ENCODE data around the gene FES. TPM values are rescaled to one million over a fixed set of nuclear protein-coding genes. Genes with fewer than 3 reads are reported as not detected.
"Not testable (repeated sequence)": the region's sequence is repeated elsewhere in the genome, so short reads cannot be mapped to it uniquely, and the experiment has no call there.

FES gene
- polyA plus RNA-seq, 4 donors = 12.7 to 20.6 (median 16.1) TPM

DNA sequence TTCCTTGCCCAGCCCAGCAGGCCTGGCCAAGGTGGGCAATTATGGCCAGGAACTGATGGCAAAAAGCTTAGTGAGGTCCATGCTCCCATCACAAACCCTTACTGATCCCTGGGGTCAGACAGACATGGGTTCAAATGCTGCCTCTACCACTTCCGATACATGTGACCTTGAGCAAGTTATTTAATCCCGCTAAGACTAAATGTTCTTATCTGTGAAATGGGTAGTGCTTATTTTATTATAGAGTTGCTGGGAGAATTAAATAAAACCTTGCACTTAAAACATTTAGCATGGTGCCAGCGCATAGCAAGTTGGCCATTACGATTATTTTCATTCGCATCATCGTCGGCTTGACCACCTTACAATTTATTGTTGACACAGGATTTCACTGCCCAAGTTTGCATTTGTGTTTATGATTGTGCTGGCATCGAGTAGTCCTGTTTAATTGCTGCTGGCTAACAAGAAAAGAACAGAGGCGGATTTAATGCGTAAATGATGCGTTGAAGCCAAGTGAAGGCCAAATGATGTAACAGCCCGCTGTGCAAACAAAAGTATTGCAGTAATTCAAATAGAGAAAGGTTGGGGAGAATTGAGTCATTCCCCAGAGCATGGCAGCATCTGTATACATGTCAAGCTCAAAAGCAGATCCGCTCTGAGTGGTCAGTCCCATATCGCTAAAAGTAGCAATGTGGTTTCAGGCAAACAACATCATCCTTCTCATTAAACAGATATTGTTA is 23.2 kb upstream of the FES start:
- DNase-seq (ENCODE audit: low read depth in 4 of 4, low spot score in 2 of 4) = no peak

DNA sequence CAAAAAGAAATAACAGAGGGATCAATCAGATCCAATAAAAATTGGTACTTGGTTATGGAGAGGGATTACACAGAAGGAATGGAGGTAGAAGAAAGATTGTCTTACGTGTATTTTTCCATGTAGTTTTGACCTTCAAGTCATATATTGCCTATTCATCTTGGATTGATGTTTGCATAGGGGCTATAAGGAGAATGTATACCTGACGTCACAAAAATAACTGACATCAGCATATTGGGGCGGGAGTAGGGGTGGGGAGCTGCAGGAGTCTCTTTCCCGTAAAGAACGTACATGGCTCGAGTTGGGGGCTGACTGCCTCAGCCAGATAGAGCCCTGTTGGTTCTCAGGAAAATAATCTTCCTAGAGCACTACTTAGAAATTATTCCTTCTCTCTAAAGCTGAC is 21.8 kb upstream of the FES start:
- DNase-seq (ENCODE audit: low read depth in 4 of 4, low spot score in 2 of 4) = no peak

DNA sequence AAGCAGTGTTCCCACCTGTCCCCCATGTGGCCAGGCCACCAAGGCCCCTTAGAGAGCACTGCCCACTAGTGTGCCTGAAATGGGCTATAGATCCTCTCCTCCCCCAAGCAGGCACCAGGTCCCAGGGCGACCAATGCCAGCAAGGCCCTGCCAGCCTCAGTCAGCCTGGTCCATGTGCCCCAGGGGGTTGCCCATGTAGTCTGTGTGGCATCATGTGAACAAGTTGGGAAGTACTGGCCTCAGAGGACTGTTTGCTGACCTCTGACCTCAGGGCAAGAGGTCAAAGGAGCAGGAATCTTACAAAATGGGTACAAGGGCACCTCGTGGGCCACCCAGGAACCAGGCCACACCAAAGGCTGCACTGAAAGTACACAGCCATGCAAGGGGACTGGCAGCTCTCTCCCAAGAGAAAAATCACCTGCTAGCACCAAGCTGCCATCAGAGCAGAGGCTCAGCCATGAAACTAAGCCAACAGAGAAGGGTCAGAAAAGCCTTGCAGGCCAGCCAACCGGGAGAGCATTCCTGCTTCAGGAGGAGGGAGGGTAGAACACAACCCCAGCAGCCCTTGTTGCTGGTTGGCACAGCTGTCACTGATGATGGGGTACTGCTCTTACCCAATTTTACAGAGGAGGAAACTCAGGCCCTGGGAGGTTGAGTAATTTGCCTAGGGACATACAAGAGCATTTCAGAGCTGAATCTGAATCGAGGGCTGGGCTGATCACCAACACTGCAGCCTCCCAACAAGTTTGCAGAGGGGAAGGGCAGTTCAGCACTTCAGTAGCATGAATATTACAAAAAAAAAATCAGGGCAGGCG is 21.1 kb upstream of the FES start:
- DNase-seq (ENCODE audit: low read depth in 4 of 4, low spot score in 2 of 4) = no peak

DNA sequence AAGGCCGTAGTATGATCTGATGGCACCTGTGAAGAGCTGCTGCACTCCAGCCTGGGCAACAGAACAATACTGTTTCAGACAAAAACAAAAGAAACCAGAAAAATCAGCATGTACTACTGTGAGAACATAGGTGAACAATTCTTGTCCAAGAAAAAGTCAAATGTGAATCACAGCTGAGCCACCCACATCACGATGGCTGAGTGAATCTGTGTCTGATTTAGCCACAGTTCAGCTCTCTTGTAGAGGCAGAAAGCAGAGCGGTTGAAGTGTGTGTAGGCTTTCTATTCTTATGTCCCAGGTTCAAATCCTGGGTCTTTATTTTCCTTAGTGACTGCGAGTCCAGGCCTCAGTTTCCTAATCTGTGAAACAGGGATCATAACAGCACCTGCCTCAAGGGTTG is 20.3 kb upstream of the FES start:
- no peak for DNase-seq (ENCODE audit: low read depth in 4 of 4, low spot score in 2 of 4)

DNA sequence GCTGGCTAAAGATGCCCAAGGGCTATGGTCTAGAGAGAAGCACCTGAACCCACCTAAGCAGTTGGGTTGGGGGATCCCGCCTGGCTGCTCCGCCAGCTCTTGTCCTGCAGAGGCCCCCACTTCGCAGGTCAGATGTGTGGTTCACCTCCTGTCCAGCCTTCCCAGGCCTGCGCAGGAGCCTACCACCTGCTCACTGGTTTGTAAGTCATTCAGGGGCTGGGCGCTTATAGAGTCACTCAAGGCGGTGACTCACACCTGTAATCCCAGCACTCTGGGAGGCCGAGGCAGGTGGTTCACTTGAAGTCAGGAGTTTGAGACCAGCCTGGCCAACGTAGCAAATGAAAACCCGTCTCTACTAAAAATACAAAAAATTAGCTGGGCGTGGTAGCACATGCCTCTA is 19.8 kb upstream of the FES start:
- no peak for DNase-seq (ENCODE audit: low read depth in 4 of 4, low spot score in 2 of 4)

DNA sequence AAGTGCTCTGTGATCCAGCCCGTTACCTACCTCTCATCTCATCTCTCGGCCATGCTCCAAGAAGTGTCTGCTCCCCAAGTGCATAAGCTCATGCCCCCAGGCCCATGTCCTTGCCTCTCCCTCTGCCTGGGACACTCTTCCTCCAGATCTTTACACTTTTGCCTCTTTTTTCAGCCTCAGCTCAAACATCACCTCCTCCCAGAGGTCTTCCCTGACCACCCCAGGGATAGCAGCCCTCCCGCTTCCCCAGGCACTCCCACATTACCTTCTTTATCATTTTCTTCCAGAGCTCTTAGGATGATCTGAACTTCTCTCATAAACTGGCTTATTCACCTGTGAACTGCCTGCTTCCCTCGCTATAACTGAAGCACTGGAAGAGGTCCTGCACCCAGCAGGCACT is 18.6 kb upstream of the FES start:
- no peak for DNase-seq (ENCODE audit: low read depth in 4 of 4, low spot score in 2 of 4)

DNA sequence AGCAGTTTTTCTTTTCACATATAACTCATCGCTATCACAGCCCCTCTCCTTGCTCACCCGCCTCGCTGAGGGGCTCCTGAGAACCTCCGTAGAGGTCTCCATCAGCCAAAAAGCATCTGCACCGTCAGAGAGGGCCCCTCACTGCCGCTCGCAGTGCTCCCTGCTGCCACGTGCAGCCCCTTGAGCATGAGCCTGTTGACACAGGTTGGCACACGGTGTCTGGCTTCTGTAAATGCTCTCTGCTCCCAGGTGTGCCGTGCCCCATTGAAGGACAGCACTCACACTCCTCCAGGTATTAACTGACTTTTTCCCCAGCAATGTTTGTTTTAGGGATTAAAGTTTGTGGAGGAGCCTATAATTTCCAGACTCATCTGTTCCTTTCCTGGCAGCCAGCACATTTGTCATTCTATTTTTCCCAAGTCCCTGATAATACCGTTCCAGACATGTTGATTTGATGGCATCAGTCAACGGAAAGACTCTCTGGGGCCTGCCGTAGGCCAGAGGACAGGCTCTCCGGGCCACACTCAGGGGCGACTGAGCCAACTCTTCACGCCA is 18.1 kb upstream of the FES start:
- DNase-seq (ENCODE audit: low read depth in 4 of 4, low spot score in 2 of 4) = no peak

DNA sequence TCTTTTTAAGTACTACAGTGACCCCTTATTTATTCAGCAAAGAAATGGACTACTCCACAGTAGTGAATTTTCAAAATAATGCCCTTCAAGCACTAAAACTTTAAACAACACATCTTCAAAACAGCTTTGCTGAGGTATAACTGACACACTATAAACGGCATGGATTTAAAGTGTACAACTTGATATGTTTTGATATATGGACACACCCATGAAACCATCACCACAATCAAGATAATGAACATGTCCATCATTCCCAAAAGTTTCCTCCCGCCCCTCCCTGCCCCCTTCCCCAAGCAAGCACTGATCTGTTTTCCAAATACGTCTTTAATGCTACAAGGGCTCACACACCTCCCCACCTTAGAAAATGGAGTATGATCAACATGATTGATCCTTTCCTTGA is 17.5 kb upstream of the FES start:
- no peak for DNase-seq (ENCODE audit: low read depth in 4 of 4, low spot score in 2 of 4)

DNA sequence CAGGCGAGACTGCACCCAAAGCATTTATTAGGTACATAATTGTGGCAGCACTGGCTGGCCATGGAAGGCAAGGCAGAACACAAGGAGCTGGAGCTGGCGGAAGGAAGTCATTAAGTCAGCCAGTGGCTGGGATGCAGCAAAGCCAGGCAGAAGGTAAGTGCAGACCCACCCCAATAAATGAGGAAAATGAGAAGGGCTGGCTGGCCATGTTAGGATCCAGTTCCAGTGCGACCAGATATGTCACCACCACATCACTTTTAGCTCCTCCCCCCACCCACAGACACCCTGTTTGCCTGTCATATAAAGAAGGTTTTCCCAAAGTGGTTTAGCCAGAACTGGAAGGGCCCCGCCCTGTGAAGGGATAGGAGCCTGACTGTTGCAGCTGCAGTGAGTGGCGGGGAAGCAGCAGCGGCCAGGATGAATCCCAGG is 16.0 kb upstream of the FES start, which contains the start of gene FURIN:
Gene FURIN (plus strand): TSS at position 328 of the 429 bp plus-strand sequence. CDS start 7,153 bp downstream, outside the sequence.
- no peak for DNase-seq (ENCODE audit: low read depth in 4 of 4, low spot score in 2 of 4)

DNA sequence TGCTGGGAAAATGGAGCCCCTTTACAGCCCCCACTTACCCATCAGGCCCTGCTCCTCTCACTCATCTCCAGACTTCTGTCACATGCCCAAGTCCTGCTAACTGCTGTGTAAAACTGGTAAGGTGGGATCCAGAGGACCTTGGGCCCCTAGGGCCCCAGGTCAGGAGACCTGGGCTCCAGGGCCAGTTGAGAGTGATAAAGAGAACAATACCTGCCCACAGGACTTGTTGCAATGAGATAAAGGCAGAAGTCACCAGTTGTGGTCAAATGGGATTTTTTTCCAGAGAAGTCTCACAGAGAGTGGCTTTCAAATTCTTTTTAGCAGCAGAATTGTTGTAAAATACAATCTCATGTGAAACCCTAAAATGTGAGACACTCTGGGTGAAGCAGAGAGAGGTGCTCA is 15.2 kb upstream of the FES start:
- DNase-seq (ENCODE audit: low read depth in 4 of 4, low spot score in 2 of 4) = no peak

DNA sequence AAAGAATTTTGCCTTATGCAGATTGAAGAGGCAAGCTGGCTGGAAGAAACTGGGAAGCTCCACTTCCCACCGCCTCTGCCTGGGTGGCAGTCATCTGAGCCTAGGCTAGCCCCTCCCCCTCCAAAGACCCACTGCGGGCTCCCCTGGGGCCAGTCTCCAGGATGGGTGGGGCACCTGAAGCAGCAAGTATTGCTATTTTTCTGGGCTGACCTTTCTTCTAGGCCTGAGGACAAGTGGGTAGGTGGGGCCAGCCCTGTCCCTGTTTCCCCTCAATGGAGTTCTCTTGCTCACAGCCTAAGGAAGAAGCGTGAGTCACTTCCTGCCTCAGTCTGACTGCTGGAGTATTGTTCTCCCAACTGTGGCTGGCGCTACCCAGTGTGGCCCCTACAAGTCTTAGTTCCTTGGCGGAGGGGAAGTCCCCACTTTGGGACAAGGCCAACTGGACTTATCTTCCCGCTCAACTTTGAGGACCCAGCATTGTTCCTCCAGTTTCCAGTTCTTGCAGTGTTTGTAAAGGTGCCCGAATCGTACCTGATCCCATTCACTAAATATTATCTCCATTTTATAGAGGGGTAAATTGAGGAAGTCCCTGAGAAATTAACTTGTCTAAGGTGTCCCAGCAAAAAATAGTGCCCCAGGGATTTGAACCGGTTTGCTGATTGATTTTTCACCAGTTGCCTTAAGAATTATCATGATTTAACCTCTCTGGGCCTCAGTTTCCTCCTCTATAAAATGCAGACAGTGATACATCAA is 14.5 kb upstream of the FES start:
- no peak for DNase-seq (ENCODE audit: low read depth in 4 of 4, low spot score in 2 of 4)

DNA sequence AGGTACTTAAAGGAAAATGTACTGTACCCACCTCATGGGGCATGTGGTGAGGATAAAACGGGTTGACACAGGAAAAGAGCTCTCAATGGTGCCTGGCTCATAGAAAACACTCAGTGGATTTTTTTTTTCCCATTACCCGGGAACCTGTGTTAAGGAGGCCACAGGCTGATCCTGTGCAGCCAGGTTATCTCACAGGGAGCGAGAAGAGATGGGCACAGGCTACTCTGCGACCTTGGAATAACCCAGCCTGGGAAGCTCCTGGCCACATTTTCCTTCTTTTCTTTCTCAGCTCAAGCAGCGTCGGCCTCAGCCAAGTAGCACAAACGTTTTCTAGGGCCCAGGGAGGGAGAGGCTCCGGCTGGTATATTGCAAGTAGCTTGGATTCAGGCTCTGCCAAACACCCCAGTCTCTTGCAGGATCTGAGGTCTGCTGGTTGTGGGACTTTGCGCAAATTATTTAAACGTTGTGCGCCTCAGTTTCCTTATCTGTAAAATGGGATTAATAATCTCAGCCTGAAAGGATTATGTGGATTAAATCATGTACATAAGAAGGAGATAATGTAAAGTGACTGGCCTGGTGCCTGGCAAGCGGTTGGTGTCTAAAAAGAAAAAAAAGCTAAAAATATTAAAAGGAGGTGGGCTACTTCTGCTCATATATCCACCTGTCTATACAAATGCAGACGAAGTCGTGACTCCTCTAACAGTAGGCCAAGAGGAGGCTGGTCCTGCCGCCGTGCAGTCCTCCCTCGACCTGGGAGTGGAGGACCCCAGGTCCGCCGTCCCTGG is 13.8 kb upstream of the FES start:
- DNase-seq (ENCODE audit: low read depth in 4 of 4, low spot score in 2 of 4) = no peak

DNA sequence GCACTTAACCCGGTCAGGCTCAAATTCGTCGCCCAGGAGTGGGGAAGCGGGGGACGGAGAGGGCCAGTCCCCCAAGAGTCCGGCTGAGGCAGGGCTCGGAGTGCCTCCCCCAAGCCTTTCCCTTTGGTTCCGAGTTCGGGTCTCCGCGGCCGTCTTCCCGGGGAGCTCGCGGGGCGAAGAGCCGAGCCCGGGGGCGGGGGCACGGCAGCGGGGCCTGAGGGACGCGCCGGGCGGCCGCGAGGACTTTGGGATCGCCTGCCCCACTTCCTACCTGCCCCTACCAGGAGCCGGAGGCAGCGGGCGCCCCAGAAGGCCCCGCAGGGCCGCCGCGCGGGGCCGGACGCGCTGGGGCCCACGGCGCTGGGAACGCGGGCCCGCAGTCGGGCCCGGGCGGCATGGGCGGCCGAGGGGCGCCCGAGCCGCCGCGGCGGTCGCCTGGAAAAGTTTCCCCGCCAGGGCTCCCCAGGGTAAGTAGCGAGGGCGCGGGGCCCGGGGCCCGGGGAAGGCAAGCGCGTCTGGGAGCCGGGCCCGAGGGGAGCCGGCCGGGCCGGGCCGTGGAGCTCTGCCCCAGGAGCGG is 13.1 kb upstream of the FES start:
- DNase-seq (ENCODE audit: low read depth in 4 of 4, low spot score in 2 of 4) = no peak

DNA sequence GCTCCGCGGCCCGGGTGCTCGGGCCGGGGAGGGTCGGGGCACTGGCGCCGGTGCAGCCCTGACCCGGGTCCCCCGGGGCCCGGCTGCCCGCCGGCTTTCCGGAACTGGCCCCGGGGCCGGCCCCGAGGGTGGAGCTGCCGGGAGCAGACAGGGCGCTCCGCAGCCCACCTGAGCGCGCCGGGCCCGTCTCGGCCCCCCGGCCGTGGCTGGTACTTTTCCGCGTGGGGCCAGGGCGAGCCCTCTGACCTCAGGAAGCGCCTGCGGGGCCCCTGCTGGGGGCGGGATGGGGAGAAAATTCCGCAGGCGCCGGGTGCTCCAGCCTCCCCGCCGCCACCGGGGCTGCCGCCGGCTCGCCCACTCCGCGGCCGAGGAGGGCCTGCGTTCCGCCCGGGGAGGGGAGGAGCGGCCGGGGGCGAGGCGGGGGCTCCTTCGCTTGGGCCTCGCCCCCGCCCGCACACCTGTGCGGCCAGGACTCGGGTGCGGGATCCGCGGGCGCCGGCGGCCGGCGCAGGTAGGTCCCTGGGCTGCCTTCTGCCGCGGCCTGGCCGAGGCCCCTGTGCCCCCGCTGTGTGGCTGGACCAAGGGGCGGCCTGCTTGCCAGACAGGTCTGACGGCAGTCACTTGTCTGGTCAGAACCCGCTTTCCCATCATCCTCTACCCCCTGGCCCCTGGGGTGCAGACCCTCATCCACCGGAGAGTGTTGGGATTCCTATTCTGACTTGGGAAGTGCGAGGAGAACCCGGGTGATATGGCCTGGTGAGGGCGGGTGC is 12.4 kb upstream of the FES start:
- DNase-seq (ENCODE audit: low read depth in 4 of 4, low spot score in 2 of 4) = no peak

DNA sequence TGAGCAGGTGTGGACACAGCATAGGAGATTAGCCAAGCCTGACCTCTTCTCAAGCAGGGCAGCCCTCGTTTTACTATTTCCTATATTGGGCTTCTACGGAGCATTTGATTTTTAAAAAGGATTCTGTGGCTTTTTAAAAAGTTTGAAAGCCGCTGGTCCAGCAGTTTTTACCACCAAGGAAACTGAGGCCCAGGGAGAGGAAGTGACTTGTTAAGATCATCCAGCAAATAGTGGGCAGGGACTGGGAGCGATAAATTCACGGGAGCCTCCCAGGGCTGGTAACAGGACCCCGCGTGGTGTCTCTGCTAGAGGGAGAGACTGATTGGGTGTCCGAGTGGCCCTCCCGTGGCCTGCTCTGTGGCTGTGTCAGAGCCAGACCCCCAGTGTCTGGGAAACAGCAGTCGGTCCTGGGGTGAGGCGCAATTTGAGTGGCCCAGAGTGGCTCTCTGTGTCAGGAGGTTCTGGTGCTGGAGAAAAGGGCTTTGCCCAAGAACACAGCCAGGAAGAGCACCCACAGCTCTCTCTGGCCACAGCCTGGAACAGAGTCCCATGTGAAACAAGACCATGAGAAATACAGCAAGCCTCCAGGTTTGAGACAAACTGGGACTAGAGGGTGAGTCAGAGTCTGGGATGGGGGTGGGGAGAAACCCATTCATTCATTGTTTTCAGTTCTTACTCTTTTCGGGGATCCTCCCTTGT is 11.7 kb upstream of the FES start:
- DNase-seq (ENCODE audit: low read depth in 4 of 4, low spot score in 2 of 4) = no peak

DNA sequence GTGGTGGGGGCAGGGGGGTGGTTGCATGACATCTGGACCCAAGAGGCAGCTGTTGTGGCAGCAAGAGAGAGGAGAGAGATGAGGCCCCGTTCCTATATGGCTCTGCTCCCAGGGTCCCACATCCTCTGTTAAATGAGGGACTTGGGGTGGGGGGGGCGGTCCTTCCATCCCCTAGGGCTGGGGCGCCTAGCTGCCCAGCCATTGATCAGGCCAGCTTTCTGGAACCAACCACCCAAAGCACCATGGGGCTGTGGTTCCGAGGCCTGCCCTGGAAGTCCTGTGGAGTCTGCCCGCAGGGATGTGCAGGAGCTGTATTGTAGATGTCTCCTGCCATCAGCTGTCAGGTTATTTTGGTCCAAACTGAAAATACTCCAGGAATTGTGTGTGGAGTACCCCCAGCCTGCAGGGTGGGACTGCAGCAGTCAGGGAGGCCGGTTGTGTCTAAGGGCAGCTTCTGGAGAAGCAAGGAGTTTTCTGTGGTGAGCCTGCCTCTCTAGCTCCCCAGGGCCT is 10.8 kb upstream of the FES start:
- no peak for DNase-seq (ENCODE audit: low read depth in 4 of 4, low spot score in 2 of 4)

DNA sequence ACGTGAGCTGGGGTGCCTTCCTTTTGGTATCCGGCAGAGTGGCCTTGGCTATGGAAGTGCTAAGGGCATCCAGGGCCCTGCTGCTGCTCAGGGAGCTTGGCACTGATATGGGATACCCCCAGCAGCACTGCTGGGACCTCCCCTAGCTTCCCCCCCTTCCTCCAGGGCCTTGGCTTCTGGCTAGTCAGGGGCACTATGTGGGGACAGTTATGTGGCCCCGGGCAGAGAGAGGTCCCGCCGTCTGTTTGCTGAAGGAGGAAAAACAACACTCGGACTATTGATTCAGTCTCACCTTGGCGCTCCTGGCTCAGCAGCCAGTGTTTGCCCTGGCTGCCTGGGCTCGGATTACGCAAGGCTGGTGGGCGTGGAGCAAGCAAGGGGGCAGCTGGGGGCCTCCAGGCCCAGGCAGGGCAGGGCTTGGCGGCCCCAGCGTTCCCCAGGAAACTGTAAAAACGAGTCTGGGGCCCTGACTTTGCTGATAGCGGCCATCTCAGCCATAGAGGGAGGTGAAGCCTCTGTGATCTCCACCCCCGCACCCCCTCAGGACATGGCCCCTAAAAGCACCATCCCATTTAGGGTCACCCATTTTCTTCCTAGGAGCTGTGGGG is 10.2 kb upstream of the FES start:
- no peak for DNase-seq (ENCODE audit: low read depth in 4 of 4, low spot score in 2 of 4)

DNA sequence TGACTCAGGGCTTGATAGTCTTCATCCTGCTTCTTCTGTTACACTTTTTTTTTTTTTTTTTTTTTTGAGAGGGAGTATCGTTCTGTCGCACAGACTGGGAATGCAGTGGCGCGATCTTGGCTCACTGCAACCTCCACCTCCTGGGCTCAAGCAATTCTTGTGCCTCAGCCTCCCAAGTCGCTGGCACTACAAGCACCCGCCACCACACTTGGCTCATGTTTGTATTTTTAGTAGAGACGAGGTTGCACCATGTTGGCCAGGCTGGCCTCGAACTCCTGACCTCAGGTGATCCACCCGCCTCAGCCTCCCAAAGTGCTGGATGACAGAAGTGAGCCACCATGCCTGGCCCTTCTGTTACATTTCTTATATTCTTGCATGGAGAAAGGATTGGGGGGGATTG is 9.3 kb upstream of the FES start:
- DNase-seq (ENCODE audit: low read depth in 4 of 4, low spot score in 2 of 4) = not testable (repeated sequence)
